CD14-positive monocyte (primary cell): Measurements from ENCODE around the gene KRT8. TPM values are rescaled to one million over a fixed set of nuclear protein-coding genes. Genes with fewer than 3 reads are reported as not detected.
A peak's percentile ranks its signal among the peaks of the same experiment; 100 is the strongest.
"Not testable (repeated sequence)": the region's sequence is repeated elsewhere in the genome, so short reads cannot be mapped to it uniquely, and the experiment has no call there.

Experiments
- DNase-seq, 3 donors: peaks; one replicate each; pipeline ENCODE4 v3.0.0-alpha.2; 2011 to 2022
- H2AFZ ChIP-seq: 2 replicates; pipeline ENCODE4 v1.6.0; 2012; ENCODE audit warnings: mild to moderate bottlenecking, low read depth, low read length, inconsistent platforms; ENCODE audit not compliant: insufficient read depth, poor library complexity, severe bottlenecking
- H3K27ac ChIP-seq, 2 donors: 1 replicate in 1 of 2; 2 replicates in 1 of 2; pipeline ENCODE4 v1.5.1; 2012 to 2013; ENCODE audit warnings: low read length in 2 of 2, control low read depth in 1 of 2, inconsistent platforms in 1 of 2, low read depth in 1 of 2, mild to moderate bottlenecking in 1 of 2
- H3K27me3 ChIP-seq, 2 donors: one replicate each; pipeline versions ENCODE4 v1.6.0 to v1.6.1; 2011 to 2013; ENCODE audit warnings: low read length in 2 of 2; ENCODE audit not compliant: control insufficient read depth in 2 of 2, insufficient read depth in 2 of 2
- H3K36me3 ChIP-seq, 2 donors: replicated peaks in 1 of 2; 1 replicate in 1 of 2; 2 replicates in 1 of 2; pipeline versions ENCODE4 v1.5.1 to v1.6.1; 2012 to 2013; ENCODE audit warnings: low read length in 2 of 2, control low read depth in 1 of 2, inconsistent platforms in 1 of 2, mild to moderate bottlenecking in 1 of 2; ENCODE audit not compliant: insufficient read depth in 2 of 2, control insufficient read depth in 1 of 2
- H3K4me1 ChIP-seq, 2 donors: 1 replicate in 1 of 2; 2 replicates in 1 of 2; pipeline versions ENCODE4 v1.5.1 to v1.6.1; 2012 to 2013; ENCODE audit warnings: low read length in 2 of 2, control low read depth in 1 of 2, inconsistent platforms in 1 of 2, mild to moderate bottlenecking in 1 of 2, moderate library complexity in 1 of 2; ENCODE audit not compliant: insufficient read depth in 2 of 2, control insufficient read depth in 1 of 2
- H3K4me2 ChIP-seq: replicated peaks from 2 replicates; pipeline ENCODE3; 2012; ENCODE audit warnings: low read length, moderate library complexity, mild to moderate bottlenecking; ENCODE audit not compliant: poor library complexity, severe bottlenecking; ENCODE audit errors: extremely low read depth
- H3K4me3 ChIP-seq, 3 experiments: fragments of 200-600 bp in 1 of 3; sonication (generic) in 1 of 3; replicated peaks in 1 of 3; 1 replicate in 2 of 3; 2 replicates in 1 of 3; pipeline ENCODE4 v1.5.1; 2011 to 2013; ENCODE audit warnings: low read length in 3 of 3, mild to moderate bottlenecking in 3 of 3, control low read depth in 2 of 3, low read depth in 2 of 3, inconsistent platforms in 1 of 3, moderate library complexity in 1 of 3
- H3K79me2 ChIP-seq: 2 replicates; pipeline ENCODE4 v1.6.0; 2012; ENCODE audit warnings: mild to moderate bottlenecking, control low read depth, inconsistent platforms, low read length, moderate library complexity; ENCODE audit not compliant: insufficient read depth
- H3K9ac ChIP-seq: 2 replicates; pipeline ENCODE4 v1.6.0; 2017; ENCODE audit warnings: low read length, mild to moderate bottlenecking; ENCODE audit not compliant: insufficient read depth, poor library complexity, severe bottlenecking
- H3K9me3 ChIP-seq, 2 donors: replicated peaks in 1 of 2; 1 replicate in 1 of 2; 2 replicates in 1 of 2; pipeline versions ENCODE4 v1.5.1 to v1.6.1; 2012 to 2013; ENCODE audit warnings: low read length in 2 of 2, control low read depth in 1 of 2; ENCODE audit not compliant: control insufficient read depth in 1 of 2, insufficient read depth in 1 of 2
- H4K20me1 ChIP-seq: 2 replicates; pipeline ENCODE4 v1.6.0; 2012; ENCODE audit warnings: mild to moderate bottlenecking, low read length, control low read depth, moderate library complexity; ENCODE audit not compliant: insufficient read depth
- H3K27ac Mint-ChIP-seq, 7 donors: one replicate each; pipeline ENCODE4 v1.8.0; 2020; ENCODE audit warnings: mild to moderate bottlenecking in 7 of 7, mixed read lengths in 7 of 7, moderate library complexity in 6 of 7, inconsistent platforms in 2 of 7
- H3K27me3 Mint-ChIP-seq, 3 donors: one replicate each; pipeline ENCODE4 v1.8.0; 2021 to 2022; ENCODE audit warnings: low read depth in 3 of 3, mild to moderate bottlenecking in 3 of 3, mixed read lengths in 3 of 3, moderate library complexity in 3 of 3, inconsistent platforms in 1 of 3
- H3K36me3 Mint-ChIP-seq, 2 donors: one replicate each; pipeline ENCODE4 v1.8.0; 2020; ENCODE audit warnings: mixed read lengths in 2 of 2, inconsistent platforms in 1 of 2, mild to moderate bottlenecking in 1 of 2
- H3K4me1 Mint-ChIP-seq: one replicate; pipeline ENCODE4 v1.8.0; 2020; ENCODE audit warnings: mild to moderate bottlenecking, mixed read lengths
- H3K4me3 Mint-ChIP-seq, 2 donors: one replicate each; pipeline ENCODE4 v1.8.0; 2020; ENCODE audit warnings: mild to moderate bottlenecking in 2 of 2, mixed read lengths in 2 of 2, moderate library complexity in 1 of 2
- H3K9me3 Mint-ChIP-seq, 7 donors: one replicate each; pipeline ENCODE4 v1.8.0; 2020 to 2022; ENCODE audit warnings: mixed read lengths in 7 of 7, mild to moderate bottlenecking in 6 of 7, moderate library complexity in 6 of 7, inconsistent platforms in 2 of 7
- WGBS: methylation state at CpG from one replicate; pipeline ENCODE4 v1.1.5; 2013; ENCODE audit warnings: missing lambda C conversion rate; ENCODE audit not compliant: insufficient coverage; 5-methylcytosine and 5-hydroxymethylcytosine counted together
- intact Hi-C, 2 donors: fragments of 100-400 bp; cut with micrococcal nuclease; formaldehyde crosslinking; loops; one replicate each; pipeline versions ENCODE4 v1.15.0 to v1.15.1; 2023
- polyA plus RNA-seq, 3 donors: library from polyadenylated mRNA; depleted of rRNA in 1 of 3; unstranded in 2 of 3; stranded (reverse) in 1 of 3; fragments of 300-500 nt in 2 of 3; fragments of >200 nt in 1 of 3; fragmentation: Illumina TruSeq in 2 of 3; gene quantifications; 1 replicate in 2 of 3; 2 replicates in 1 of 3; pipeline ENCODE4 v1.2.3, GENCODE V29; 2012 to 2021
- TF ChIP-seq, protein P1 (sequence below): fragments of 200-600 bp; IDR thresholded peaks from one replicate; pipeline ENCODE4 v1.8.0; 2022; ENCODE audit warnings: antibody characterized with exemption, mild to moderate bottlenecking

The KRT8 gene
- polyA plus RNA-seq, 3 donors, result 0.16 to 0.39 TPM; not detected in 1

DNA sequence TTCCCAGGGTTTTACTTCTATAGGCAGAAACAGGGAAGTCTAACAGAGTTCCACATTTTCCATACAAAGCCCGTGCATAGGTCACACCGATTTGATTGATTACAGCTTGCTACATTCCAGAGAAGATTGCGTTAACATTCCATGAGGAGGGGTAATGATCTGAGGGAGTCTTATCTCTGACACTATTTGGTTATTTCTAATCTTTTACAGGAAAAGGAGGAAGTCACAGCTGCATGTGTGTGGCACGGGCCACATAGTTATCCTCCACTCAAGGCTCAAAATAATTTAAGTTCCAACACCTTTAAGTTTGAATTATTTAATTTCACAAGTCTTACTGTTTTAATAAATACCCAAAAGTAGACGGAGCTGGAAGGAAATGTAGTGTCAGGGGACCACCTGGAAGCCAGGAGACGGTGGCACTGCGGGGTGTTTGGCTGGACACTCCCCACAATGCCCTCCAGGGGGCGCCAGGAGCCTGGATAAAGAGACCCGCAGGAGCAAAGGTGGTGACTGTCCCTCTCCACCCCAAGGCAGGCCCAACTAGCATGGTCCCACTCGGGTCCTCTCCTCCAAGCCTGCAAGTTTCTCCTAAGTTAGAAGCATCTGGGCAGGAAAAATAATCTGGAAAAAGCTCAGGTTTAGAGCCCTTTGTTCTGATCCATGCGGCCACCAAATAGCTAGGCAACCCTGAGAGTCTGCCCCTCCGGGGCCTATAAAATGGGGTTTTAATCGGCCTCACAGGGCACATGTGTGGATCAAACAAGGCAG lies 20.2 kb downstream of the KRT8 start:
- Histone ChIP-seq H3K9me3 (no peaks in the 10 kb centered on the region), H2AFZ (no peak overlapping the region), H3K36me3 (no peaks in the 10 kb centered on the region), H3K27ac (no peak overlapping the region), H3K27me3 (no peaks in the 10 kb centered on the region), H4K20me1 (no peaks in the 10 kb centered on the region), H3K4me1 (peaks cover 5 to 13% of the 10 kb centered on the region in 2 donors), H3K79me2 (no peaks in the 10 kb centered on the region), H3K4me2 (no peak overlapping the region), H3K9ac (no peak overlapping the region), H3K4me3 (no peak overlapping the region)
- 38% methylated on average over 7 of the region's 13 CpGs for WGBS
- peaks cover 14% of the 10 kb centered on the region for H3K4me1 Mint-ChIP-seq
- peaks cover 2 to 11% (median 9%) of the 10 kb centered on the region in 3 donors for H3K27me3 Mint-ChIP-seq
- no peak overlapping the region for H3K4me3 Mint-ChIP-seq
- no peak overlapping the region for H3K27ac Mint-ChIP-seq
- H3K36me3 Mint-ChIP-seq, result no peaks in the 10 kb centered on the region
- TF ChIP-seq, protein P1, sequence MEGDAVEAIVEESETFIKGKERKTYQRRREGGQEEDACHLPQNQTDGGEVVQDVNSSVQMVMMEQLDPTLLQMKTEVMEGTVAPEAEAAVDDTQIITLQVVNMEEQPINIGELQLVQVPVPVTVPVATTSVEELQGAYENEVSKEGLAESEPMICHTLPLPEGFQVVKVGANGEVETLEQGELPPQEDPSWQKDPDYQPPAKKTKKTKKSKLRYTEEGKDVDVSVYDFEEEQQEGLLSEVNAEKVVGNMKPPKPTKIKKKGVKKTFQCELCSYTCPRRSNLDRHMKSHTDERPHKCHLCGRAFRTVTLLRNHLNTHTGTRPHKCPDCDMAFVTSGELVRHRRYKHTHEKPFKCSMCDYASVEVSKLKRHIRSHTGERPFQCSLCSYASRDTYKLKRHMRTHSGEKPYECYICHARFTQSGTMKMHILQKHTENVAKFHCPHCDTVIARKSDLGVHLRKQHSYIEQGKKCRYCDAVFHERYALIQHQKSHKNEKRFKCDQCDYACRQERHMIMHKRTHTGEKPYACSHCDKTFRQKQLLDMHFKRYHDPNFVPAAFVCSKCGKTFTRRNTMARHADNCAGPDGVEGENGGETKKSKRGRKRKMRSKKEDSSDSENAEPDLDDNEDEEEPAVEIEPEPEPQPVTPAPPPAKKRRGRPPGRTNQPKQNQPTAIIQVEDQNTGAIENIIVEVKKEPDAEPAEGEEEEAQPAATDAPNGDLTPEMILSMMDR, result peak; percentile 98
- H3K9me3 Mint-ChIP-seq, result peaks cover 0 to 1% (median 0%) of the 10 kb centered on the region in 7 donors
- DNase-seq, result peak; percentile 47 to 69 (median 67)
- intact Hi-C loops, result loop anchor here (2.0 kb wide), 1 partner anchor 96 kb away; no protein-coding TSS in a partner anchor

DNA sequence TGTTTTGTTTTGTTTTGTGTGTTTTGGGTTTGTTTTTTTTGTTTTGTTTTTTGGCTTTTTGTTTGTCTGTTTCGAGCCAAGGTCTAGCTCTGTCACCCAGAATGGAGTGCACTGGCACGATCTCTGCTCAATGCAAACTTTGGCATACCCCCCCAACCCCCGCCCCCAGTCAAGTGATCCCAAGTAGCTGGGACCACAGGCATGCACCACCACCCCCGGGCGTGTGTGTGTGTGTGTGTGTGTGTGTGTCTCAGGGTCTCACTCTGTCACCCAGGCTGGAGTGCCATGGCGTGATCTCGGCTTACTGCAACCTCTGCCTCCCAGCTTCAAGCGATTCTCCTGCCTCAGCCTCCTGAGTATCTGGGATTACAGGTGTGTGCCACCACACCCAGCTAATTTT lies 24.4 kb downstream of the KRT8 start:
- H3K27me3 ChIP-seq, H3K36me3 Mint-ChIP-seq, H3K4me3 ChIP-seq, H3K4me2 ChIP-seq, intact Hi-C loops, H3K9me3 ChIP-seq, H3K36me3 ChIP-seq, H3K9ac ChIP-seq, H2AFZ ChIP-seq, H3K27ac ChIP-seq, H3K9me3 Mint-ChIP-seq, H3K79me2 ChIP-seq, DNase-seq, H4K20me1 ChIP-seq: not testable (repeated sequence)
- peak overlapping the region in 1 of 7 donors; percentile 57 for H3K27ac Mint-ChIP-seq
- peaks cover 2 to 15% (median 8%) of the 10 kb centered on the region in 3 donors for H3K27me3 Mint-ChIP-seq
- H3K4me3 Mint-ChIP-seq, result peak overlapping the region in 1 of 2 donors; percentile 63
- H3K4me1 Mint-ChIP-seq, result peaks cover 21% of the 10 kb centered on the region
- peaks cover 11 to 25% of the 10 kb centered on the region in 2 donors for H3K4me1 ChIP-seq
- WGBS, result 100% methylated on average over 4 of the region's 8 CpGs
